HuH-7.5 (cell line): ENCODE measurements around the gene ATP2A2.

Experiments used
- DNase-seq: peaks from one replicate; pipeline ENCODE4 v3.0.0; 2011; ENCODE audit warnings: low spot score

The ATP2A2 gene

GRCh38 chr12:110262442-110263388 is 18.3 kb upstream of the ATP2A2 start:
- no peak for DNase-seq

- DNase-seq, result no peak
Measured at GRCh38 chr12:110266381-110266960, 14.6 kb upstream of the ATP2A2 start.

- no peak for DNase-seq
Measured at GRCh38 chr12:110266980-110267620, 13.9 kb upstream of the ATP2A2 start.

DNA sequence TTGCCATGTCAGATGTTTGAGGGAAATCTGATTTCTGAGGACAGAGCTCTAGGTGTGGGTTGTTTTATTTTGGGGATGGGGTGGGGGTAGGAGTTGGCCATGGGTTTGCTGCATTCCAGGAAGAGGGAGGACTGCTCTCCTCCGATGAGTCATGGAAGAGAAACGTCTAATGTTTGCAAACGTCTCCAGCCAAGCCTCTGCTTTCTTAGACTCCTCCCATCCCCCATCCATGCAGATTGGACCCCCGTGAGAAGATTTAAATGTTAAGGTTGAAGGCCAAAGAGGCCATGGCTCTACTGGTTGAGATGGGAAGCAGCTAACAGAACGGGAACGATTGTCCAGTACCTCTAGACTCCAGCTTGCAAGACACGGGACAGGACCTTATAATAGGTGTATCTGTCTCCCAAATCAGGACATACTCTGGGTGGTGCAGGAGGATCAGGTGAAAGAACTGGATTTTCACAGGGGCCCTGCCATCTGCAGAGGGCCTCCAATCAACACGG is 11.4 kb upstream of the ATP2A2 start:
- DNase-seq, result no peak

DNA sequence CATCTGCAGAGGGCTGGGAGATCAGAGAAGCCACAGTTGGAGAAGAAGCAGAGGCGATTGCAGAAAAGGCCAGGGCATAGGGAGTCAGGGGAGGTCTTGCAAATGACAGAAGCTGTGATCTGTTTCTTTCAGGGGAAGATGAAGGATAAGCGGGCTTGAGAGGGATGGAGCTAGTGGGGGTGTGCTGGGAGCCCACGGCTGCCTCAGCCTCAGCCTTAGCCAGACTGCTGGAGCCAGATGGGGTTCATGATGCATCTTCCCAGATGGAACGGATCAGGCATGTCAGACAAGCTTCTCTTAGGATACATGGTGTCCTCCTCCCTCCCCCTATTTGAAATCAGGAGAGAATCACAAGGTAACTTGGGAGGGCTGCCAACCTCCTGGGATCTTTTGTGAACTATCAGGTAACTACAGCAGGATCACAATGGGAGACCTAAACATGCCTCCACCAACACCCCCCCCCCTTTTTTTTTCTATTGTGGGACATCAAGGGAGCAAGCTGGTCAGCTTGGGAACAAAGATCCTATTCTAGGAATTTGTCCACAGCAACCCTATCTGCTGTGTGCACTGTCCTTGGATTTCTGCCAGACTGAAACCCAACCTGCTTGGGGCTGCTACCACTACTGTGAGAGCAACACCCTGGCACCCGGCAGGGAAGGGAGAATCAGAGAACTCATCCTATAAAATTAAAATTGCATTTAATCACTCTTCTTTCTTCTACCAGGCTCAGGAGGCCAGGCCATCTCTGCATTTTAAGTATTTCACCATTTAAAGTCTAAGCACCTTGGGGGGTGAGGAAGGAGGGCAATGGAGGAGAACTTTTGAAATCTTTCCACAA is 10.7 kb upstream of the ATP2A2 start:
- peak; percentile 54 for DNase-seq

GRCh38 chr12:110271015-110271414 is 10.0 kb upstream of the ATP2A2 start:
- DNase-seq, result no peak

DNA sequence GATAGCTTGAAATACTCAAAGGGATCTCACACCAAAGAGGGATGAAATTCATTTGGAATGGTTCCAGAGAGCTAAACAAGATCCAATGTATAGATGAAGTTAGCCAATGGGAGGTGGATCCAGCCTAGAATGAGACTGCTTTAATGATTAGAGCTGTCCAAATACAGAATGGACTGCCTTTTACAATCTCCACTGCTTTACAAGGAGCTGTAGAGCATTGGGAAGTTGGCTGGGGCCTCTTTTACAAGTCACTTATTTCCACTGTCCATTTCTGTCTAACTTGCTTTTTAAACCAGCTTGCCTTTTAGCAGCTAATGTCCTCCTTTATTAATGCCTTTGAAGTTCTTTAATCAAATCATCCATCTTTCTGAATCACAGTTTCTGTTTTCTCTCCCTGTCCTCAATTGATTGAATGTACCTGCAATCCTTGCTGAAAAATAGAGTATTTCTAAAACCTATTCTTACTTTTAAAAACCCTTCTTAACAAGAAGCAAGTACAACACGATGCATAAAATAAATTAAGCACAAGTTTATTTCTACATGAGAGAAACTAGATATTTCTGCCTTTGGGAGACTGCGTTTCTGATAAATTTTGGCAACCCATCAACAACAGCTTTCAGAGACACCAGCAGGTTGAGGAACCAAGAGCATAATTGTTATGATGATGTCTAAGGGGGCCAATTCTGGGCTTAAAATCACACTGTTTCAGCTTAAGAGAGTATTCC is 3.4 kb upstream of the ATP2A2 start:
- DNase-seq, result no peak

GRCh38 chr12:110278255-110278536 is 2.9 kb upstream of the ATP2A2 start:
- no peak for DNase-seq

- DNase-seq, result no peak
Measured at GRCh38 chr12:110279566-110280375, 1.3 kb upstream of the ATP2A2 start.

- peak; percentile 52 for DNase-seq
Measured at GRCh38 chr12:110280392-110280778, 662 bp upstream of the ATP2A2 start.

DNA sequence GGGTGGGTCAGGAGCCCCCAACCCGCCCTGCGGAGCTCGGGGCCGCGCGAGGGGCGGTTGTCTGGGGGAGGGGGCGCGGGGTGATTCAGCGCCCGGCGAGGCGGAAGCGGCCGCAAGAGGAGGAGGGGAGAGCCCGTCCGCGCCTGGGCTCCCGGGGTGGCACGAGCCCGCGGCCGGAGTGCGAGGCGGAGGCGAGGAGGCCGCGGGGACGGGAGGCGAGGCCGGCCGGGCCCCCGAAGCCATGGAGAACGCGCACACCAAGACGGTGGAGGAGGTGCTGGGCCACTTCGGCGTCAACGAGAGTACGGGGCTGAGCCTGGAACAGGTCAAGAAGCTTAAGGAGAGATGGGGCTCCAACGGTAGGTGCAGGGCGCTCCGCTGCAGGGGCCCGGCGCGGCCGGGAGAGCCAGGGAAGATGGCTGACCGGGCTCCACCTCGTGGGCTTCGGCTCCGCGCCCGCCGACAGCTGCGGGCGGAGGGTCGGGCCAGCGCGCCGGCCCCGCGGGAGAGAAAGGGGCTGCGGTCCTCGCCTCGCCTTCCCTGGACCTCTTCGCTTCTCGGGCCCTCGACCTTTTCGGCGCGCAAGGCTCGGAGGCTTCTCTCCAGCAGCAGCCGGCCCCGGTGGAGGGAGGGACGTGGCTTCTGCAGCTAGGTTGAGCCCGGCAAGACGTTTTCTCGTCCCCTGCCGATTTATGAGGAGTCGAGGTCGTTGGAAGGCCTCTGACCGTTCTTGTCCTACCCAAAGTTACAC is 677 bp downstream of the ATP2A2 start:
- peak; percentile 68 for DNase-seq

- DNase-seq, result no peak
Measured at GRCh38 chr12:110282300-110282860, 1.3 kb downstream of the ATP2A2 start.

- DNase-seq, result no peak
Measured at GRCh38 chr12:110282956-110283817, 2.1 kb downstream of the ATP2A2 start.

DNA sequence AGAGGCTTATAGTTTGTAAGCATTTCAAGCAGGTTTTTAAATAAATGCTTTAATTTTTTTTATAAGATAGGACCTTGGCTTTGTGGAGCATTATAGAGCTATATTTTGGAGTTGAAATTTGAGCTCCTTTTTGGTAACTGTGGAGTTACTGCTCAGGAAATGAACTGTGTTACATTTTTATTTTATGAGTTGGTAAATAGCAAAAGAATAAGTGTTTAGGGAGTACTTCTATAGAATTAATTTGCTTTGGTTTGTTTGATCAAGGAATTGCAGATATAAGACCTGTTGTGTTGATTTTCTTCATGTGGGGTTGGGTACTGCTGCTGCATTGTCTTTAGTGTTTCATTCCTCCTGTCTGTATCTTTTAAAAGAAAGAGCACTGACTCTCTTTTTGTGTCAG is 3.5 kb downstream of the ATP2A2 start:
- DNase-seq, result no peak

- DNase-seq, result no peak
Measured at GRCh38 chr12:110286623-110287022, 5.6 kb downstream of the ATP2A2 start.

DNA sequence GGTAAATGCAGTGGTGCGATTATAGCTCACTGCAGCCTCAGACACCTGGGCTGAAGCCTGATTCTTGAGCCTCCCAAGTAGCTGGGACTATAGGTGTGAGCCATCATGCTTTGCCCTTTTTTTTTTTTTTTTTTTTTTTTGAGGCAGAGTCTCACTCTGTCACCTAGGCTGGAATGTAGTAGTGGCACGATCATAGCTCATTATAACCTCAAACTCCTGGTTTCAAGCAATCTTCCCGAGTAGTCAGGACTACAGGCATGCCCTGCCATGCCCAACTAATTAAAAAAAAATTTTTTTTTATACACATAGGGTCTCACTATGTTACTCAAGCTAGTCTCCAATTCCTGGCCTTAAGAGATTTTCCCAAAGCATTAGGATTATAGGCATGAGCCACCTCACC is 6.9 kb downstream of the ATP2A2 start:
- DNase-seq, result no peak

DNA sequence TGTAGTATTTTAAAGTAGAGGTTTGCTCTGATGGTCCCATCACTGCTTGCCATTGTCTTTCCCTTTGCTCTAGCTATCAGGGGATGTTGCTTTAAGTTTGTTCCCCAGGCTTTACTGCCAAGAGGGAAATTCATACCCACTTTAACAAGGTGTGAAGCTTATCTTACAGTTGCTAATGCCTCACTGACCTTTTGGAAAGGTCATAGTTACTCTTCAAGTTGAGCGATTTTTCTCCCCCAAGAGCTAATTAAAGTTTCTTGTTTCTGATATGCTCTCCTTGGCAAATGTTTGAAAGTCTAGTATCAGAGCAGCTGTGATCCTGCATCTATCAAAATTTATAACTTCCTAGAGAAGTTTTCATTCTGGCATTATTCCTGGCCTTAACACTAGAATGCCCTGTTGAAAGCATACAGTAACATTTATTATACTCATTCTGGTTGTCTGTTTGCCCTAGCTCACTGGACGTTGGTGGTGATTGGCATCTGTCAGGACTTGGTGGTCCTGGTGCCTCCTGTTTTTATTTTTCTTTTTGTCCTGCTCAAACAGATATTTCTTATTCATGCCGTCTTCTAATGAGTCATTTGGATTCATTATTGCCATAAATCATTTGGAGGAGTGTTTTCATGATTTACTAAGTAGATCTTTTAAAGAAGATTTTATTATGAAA is 8.1 kb downstream of the ATP2A2 start:
- DNase-seq, result no peak

DNA sequence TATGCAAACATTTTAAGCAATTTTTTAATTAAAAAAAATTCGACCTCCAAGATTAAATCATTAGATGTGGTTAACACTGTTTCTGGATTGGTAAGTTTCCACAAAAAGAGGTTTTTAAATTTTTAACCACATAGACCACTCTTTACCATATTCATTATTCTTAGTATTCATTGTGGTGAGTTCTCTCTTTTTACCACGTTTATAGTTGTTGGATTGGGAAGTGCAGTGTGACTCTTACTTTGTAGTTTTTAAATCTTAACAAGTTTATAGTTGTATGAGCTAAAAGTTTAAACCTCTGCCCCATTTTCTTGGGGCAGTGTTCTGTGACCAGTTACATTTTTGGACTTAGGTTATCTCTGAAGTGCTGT is 8.6 kb downstream of the ATP2A2 start:
- DNase-seq, result no peak
